PFSK-1 (cell line): ENCODE data around the gene CHRM1.

Experiments used
- POLR2AphosphoS5 ChIP-seq: IDR thresholded peaks from 2 replicates; pipeline ENCODE4 v1.6.1; 2012; ENCODE audit warnings: low read depth, mild to moderate bottlenecking, control low read depth, low read length, moderate library complexity
- REST ChIP-seq, 2 experiments: IDR thresholded peaks; 2 replicates each; pipeline versions ENCODE4 v1.6.1 to v1.8.0; 2011 to 2012; ENCODE audit warnings: low read depth in 2 of 2, low read length in 2 of 2, control low read depth in 1 of 2, inconsistent platforms in 1 of 2, mild to moderate bottlenecking in 1 of 2, moderate library complexity in 1 of 2; ENCODE audit not compliant: insufficient read depth in 1 of 2
- SIN3A ChIP-seq: IDR thresholded peaks from 2 replicates; pipeline ENCODE4 v1.6.1; 2012; ENCODE audit warnings: mild to moderate bottlenecking, low read length, moderate library complexity, borderline replicate concordance; ENCODE audit not compliant: insufficient read depth
- TAF1 ChIP-seq: IDR thresholded peaks from 2 replicates; pipeline ENCODE4 v1.6.1; 2012; ENCODE audit warnings: low read length, control low read depth, borderline replicate concordance; ENCODE audit not compliant: insufficient read depth

- TF ChIP-seq REST (IDR thresholded peaks at IDR 0.05; ENCODE audit: insufficient read depth in 1 of 2, low read depth in 2 of 2, low read length in 2 of 2): no peak
- TF ChIP-seq TAF1: no peak
- TF ChIP-seq POLR2AphosphoS5: no peak
- TF ChIP-seq SIN3A: no peak
Measured at GRCh38 chr11:62876712-62877111, 44.5 kb downstream of the CHRM1 start.
